Hematopoietic multipotent progenitor cell treated with erythropoietin and hydrocortisone succinate and interleukin-3 and kit ligand, for 8 days (in vitro differentiated cells): ENCODE data around the gene HAUS1.
A peak's percentile ranks its signal among the peaks of the same experiment; 100 is the strongest.
"Not testable (repeated sequence)": the region's sequence is repeated elsewhere in the genome, so short reads cannot be mapped to it uniquely, and the experiment has no call there.

Experiments
- DNase-seq: peaks from one replicate; pipeline ENCODE4 v3.0.0-alpha.2; 2015

The HAUS1 gene

GRCh38 chr18:46095532-46095931 lies 8.7 kb upstream of the HAUS1 start:
- DNase-seq = no peak

DNA sequence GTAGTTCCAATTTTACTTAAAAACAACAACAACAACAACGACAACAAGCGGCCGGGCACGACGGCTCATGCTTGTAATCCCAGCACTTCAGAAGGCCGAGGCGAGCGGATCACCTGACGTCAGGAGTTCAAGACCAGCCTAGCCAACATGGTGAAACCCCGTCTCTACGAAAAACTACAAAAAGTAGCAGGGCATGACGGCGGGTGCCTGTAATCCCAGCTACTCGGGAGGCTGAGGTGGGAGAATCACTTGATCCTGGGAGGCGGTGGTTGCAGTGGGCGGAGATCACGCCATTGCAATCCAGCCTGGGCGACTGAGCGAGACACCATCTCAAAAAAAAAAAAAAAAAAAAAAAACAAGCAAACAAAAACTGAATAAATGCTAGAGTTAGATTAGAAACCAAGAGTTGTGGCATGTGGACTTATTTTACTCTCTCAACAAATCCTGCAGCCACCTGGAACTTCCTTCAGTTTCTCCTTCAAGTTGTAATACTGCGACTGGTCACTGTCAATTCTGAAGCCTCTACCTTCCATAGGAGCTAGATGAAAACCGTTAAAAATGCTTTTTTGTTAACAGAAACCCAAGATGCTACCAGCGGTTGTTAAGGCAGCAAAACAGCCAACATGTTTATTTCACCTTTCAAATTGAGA lies 7.4 kb upstream of the HAUS1 start:
- peak; percentile 37 for DNase-seq

DNA sequence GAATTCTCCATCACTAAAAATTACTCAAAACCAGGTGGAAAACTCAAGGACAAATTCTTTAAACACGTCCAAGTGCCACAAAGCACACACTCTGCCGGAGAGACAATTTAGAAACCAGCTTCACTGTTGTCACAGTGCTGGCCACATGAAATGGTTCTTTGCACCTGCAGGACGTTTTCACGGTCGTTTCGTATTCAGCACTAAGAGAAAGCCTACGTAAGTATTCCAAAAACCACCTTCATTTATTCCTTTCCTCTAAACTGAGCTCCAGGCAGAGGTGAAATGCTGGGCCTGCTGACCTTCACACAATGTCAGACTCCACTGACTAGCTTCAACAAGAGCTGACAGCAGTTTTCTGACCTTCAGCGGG lies 6.8 kb upstream of the HAUS1 start:
- no peak for DNase-seq

DNA sequence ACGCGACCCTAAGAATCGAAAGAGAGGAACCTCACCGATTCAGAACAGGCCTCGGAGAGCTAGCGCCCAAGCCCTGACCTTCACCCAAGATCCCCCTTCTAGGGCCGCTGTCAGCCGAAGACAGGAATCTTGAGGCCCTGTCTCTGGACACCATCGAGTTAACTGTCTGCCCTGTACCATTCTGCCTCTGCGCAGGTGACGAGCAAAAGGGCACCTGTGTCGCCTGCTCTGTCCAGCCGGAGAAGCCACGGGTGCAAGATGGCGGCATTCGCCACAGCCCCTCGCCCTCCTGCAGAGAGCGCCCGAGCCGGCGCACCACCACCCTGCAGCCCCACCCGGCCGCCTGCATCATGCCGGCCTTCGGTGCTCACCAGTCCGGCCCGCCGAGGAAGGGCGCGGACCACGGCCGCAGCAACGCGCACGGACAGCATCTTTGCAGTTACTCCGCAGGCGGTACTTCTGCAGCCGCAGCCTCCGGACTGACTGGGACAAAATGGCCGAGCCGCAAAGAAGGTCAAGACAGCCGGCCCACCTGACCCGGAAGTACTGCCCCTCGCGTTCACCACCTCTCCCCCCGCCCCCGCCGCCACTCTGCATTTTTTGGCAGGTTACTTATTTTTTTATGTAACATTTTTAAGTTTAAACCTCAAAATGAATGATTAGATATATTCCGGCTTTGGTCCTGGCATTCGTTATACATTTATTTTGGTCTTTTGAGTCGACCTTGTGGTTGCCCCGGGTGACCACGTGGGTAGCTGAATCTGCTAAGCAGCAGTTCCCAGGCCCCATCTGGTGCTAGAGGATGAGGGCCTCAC lies 6.2 kb upstream of the HAUS1 start, which contains the start of gene ATP5F1A:
TSS of gene ATP5F1A (minus strand) at position 496 of the 815 bp plus-strand sequence. CDS start at position 431, 65 bp downstream.
- peak; percentile 87 for DNase-seq

DNA sequence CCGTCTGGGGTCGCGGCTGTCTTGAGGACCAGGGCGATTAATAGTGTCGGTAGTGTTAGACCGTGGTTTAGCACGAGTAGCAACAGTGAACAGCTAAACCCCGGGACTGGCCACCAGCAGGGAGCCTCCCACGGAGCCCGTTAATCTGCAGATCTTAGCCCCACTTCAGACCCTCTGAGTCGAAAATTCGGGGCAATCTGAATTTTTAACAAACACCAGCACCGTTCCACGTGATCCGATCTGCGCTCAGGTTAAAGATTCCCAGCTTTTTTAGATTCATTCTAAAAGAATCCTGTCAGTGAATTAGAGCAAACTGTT lies 5.6 kb upstream of the HAUS1 start:
- DNase-seq = no peak

GRCh38 chr18:46099463-46099862 lies 4.7 kb upstream of the HAUS1 start:
- DNase-seq = no peak

GRCh38 chr18:46109386-46109785 lies 5.2 kb downstream of the HAUS1 start:
- no peak for DNase-seq

DNA sequence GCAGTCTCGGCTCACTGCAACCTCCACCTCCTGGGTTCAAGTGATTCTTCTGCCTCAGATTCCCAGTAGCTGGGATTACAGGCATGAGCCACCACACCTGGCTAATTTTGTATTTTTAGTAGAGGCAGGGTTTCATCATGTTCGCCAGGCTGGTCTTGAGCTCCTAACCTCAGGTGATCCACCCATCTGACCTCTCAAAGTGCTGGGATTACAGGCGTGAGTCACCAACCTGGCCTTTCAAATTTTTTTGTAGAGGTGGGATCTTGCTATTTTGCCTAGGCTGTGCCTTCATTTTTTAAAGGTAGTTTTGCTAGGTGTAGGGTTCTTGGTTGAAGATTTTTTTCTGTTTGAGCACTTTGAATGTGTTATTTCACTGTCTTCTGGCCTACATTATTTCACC lies 6.2 kb downstream of the HAUS1 start:
- no peak for DNase-seq

DNA sequence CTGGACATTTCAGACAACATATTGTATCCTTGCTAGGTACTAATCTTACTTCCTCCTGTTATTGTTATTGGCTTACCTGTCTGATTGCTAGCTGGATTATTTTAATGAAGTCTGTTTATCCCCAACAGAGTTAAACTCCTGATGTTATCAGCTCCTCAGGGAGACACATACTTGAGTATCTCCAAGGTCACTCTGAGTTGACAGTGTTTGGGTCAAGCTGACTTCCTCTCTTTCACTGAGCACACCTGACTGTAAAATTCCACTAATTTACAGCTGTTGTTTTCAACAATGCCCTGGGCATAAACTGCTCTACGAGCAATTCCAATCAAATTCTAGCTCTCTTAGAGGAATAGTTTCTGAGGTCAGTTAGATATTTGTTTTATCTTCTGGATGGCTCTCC lies 9.6 kb downstream of the HAUS1 start:
- no peak for DNase-seq

GRCh38 chr18:46126625-46127024 lies 22.4 kb downstream of the HAUS1 start:
- DNase-seq = not testable (repeated sequence)

DNA sequence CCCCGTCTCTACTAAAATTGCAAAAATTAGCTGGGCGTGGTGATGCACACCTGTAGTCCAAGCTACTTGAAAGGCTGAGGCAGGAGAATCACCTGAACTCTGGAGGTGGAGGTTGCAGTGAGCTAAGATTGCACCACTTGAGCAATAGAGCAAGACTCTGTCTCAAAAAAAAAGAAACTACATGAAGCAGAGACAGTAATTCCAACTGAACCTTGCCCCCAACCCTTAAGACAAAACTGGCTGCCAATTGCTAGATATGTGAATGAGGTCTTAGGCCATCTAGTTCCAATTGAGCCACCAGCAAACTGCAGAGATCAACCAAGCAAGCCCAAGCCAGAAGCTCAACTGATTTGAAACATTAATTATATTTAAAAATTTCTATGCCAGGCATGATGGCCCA lies 25.9 kb downstream of the HAUS1 start:
- no peak for DNase-seq

GRCh38 chr18:46130549-46130948 lies 26.4 kb downstream of the HAUS1 start:
- not testable (repeated sequence) for DNase-seq

DNA sequence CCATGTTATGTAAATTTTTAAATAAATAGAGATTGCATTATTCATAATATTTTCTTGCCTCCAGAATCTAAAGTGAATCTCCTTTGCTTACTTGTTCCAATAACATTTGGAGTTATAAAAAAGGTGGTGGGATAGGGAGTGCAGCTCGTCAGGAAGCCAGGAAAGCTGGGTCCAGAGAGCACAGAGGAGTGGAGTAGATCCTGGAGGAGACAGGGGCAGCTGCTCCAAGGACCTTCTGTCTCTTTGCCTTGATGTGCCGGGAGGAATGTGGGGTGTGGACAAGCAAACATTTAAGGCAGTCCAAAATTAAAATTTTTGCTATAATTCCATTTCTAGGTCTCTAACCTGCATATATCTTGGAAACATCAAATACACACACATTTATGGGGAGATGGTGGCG lies 29.3 kb downstream of the HAUS1 start:
- DNase-seq = no peak

GRCh38 chr18:46134920-46135675 lies 30.9 kb downstream of the HAUS1 start:
- no peak for DNase-seq

DNA sequence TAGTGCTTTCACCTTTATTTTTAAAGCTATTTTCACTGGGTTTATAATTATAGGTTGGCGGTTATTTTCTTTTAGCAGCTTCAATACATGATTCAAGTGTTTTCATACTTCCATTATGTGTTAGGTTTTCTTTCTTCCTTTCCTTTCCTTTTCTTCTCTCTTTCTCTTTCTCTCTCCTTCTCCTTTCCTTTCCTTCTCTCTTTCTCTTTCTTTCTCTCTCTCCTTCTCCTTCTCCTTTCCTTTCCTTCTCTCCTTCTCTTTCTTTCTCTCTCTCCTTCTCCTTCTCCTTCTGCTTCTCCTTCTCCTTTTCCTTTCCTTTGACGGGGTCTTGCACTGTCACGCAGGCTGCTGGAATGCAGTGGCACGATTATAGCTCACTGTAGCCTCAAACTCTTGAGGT lies 36.0 kb downstream of the HAUS1 start:
- DNase-seq = no peak

- DNase-seq = no peak
Measured at GRCh38 chr18:46141199-46141598, 37.0 kb downstream of the HAUS1 start.

DNA sequence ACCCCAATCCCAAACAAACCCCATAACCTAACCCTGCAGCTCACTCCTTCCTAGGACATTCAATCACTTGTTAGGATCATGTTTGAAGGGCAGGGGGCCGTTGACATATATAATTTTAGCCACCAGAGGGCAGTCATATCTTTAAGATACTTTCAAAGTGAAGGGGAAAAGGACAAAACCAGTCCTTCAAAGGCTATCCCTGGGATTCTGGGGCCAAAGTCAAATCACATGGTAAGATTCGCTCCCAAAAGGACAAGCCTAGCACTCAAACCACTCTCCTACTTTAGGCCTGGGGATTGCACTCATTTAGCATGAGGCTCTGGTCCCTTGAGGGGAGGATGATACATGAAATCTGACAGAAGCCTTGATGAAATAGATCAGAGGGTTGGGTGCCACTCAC lies 44.6 kb downstream of the HAUS1 start:
- peak; percentile 81 for DNase-seq

DNA sequence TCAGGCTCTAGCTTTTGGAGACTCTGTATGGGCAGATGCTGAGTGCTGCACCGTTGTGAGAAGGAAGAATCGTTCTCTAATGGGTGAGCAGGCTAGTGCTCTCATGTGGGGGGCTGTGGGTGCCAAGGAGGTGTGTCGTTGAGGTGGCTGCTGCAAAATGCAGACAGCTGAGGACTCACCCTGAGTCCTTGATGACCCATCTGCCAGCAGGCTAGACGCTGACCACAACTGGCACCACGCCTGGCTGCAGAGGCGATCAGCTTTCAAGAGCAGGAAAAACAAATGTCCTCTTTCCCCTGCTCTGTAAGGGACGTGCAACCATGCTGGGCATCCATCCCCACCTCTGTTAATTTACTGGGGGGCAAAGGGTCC lies 48.2 kb downstream of the HAUS1 start:
- DNase-seq = peak; percentile 76

DNA sequence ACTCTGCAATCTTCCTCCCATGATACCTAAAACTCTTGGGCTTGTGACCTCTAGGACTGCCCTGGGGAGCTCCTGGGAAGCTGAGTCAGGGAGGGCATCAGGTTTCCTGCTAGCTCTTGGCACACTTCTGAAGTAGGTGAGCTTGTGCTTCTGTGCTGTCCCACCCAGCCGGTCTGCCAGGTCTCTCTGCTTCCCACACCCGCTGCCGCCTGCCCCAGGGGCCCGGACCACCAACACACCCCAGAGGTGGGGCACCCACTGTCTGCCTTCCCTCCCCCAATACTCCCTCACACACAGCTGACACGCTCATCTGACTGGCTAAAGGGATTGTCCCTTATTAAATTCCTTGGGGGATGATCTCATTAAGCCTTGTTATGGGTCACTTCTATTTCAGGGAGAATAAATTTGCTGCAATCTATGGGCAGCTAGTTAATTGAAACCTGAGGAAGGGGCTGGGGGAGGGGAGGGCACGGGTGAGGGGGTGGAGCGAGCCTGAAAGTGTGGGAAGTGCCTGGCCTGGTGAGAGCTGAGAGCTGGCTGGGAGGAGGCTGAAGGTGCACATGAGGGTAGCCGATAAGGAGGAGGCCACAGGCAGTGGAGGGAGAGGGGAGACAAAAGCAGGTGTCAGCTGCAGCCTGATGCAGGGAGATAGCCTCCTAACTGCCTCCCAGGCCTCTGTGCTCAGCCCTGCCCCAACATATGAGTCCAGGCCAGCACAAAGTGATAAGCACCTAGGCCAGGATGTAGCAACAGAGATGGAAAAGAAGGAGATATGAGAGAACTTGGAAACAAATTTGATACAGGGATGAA lies 48.8 kb downstream of the HAUS1 start:
- peak; percentile 99 for DNase-seq

DNA sequence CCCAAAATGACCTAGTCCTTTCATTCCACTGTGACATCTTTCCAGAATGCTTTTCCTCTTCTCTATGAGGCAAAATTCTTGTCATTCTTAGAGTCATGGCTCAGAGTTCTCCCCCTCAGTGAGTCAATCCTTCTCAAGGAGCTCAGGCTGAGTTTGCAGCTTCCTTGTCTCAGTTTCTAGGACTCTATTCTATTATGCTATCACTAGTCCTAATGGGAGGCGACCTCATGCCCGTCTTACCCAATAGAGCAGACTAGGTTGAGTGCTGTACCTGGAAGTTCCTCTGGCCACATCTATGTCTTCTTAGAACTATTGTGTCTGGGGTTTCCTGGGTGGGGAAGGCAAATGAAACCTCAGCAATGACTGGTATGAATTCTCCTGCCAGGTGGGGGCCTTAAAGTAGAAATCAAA lies 51.5 kb downstream of the HAUS1 start:
- DNase-seq = peak; percentile 51

- DNase-seq = no peak
Measured at GRCh38 chr18:46156124-46156745, 52.0 kb downstream of the HAUS1 start.

GRCh38 chr18:46156843-46157242 lies 52.7 kb downstream of the HAUS1 start:
- DNase-seq = no peak

GRCh38 chr18:46158499-46158898 lies 54.3 kb downstream of the HAUS1 start:
- DNase-seq = no peak
